Activated T-cell treated with anti-CD3 and anti-CD28 coated beads, Interleukin-2, amount 50 U/mL, for 24 hours (primary cell): ENCODE data around the gene BLOC1S4.
A peak's percentile ranks its signal among the peaks of the same experiment; 100 is the strongest.
"Not testable (repeated sequence)": the region's sequence is repeated elsewhere in the genome, so short reads cannot be mapped to it uniquely, and the experiment has no call there.

Experiments
- DNase-seq: peaks from one replicate; pipeline ENCODE4 v3.0.0-alpha.2; 2020
- H3K27ac Mint-ChIP-seq: 2 replicates; pipeline ENCODE4 v1.8.0; 2020; ENCODE audit warnings: mild to moderate bottlenecking, mixed read lengths
- H3K27me3 Mint-ChIP-seq: 2 replicates; pipeline ENCODE4 v1.8.0; 2020; ENCODE audit warnings: mixed read lengths
- H3K36me3 Mint-ChIP-seq: 2 replicates; pipeline ENCODE4 v1.8.0; 2020; ENCODE audit warnings: low read depth, mixed read lengths
- H3K4me1 Mint-ChIP-seq: 2 replicates; pipeline ENCODE4 v1.8.0; 2020; ENCODE audit warnings: low read depth, mixed read lengths
- H3K4me3 Mint-ChIP-seq: 2 replicates; pipeline ENCODE4 v1.8.0; 2020; ENCODE audit warnings: mild to moderate bottlenecking, moderate library complexity, mixed read lengths
- H3K9me3 Mint-ChIP-seq: 2 replicates; pipeline ENCODE4 v1.8.0; 2020; ENCODE audit warnings: mixed read lengths

Gene BLOC1S4

GRCh38 chr4:6716018-6716911, at the start of gene BLOC1S4:
BLOC1S4 (plus strand) TSS chr4:6716174; CDS start chr4:6716210, 36 bp downstream.
- peak within 1 kb of the TSS; percentile 96 for H3K27ac Mint-ChIP-seq
- no peaks in the 10 kb centered on the region for H3K9me3 Mint-ChIP-seq
- H3K36me3 Mint-ChIP-seq, result peaks cover 24% of the 10 kb centered on the region
- no peaks in the 10 kb centered on the region for H3K27me3 Mint-ChIP-seq
- peak; percentile 91 for DNase-seq
- peak within 1 kb of the TSS; percentile 91 for H3K4me3 Mint-ChIP-seq
- H3K4me1 Mint-ChIP-seq, result peaks cover 30% of the 10 kb centered on the region

GRCh38 chr4:6668391-6668790, 47.6 kb upstream of the BLOC1S4 start:
- no peaks in the 10 kb centered on the region for H3K9me3 Mint-ChIP-seq
- H3K4me3 Mint-ChIP-seq, result no peak overlapping the region
- peaks cover 8% of the 10 kb centered on the region for H3K4me1 Mint-ChIP-seq
- H3K27me3 Mint-ChIP-seq, result peaks cover 7% of the 10 kb centered on the region
- H3K27ac Mint-ChIP-seq, result no peak overlapping the region
- peaks cover 1% of the 10 kb centered on the region for H3K36me3 Mint-ChIP-seq
- DNase-seq, result no peak

- Mint-ChIP-seq H3K36me3 (peaks cover 28% of the 10 kb centered on the region), H3K4me3 (no peak overlapping the region), H3K27ac (peak overlapping the region; percentile 22)
Observed at GRCh38 chr4:6671648-6672047, 44.3 kb upstream of the BLOC1S4 start.

DNA sequence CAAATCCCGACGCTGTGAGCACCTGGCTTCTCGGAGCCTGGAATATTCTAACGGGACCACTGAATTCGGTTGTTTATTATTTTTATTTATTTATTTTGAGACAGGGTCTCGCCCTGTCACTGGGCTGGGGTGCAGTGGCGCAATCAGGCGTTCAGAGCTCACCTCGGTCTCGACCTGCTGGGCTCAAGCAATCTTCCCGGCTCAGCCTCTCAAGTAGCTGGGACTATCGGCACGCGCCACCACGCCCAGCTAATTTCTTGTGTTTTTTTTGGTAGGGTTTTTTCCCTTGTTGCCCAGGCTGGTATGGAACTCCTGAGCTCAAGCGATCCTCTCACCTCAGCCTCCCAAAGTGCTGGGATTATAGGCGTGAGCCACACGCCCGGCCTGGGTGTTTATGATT, 43.8 kb upstream of the BLOC1S4 start:
- Mint-ChIP-seq H3K4me3 (no peak overlapping the region), H3K9me3 (no peaks in the 10 kb centered on the region), H3K27me3 (no peaks in the 10 kb centered on the region)

More at GRCh38 chr4:6671648-6672047, 44.3 kb upstream of the BLOC1S4 start:
- H3K4me1 Mint-ChIP-seq, result peaks cover 26% of the 10 kb centered on the region
- no peaks in the 10 kb centered on the region for H3K27me3 Mint-ChIP-seq
- H3K9me3 Mint-ChIP-seq, result no peaks in the 10 kb centered on the region
- no peak for DNase-seq

DNA sequence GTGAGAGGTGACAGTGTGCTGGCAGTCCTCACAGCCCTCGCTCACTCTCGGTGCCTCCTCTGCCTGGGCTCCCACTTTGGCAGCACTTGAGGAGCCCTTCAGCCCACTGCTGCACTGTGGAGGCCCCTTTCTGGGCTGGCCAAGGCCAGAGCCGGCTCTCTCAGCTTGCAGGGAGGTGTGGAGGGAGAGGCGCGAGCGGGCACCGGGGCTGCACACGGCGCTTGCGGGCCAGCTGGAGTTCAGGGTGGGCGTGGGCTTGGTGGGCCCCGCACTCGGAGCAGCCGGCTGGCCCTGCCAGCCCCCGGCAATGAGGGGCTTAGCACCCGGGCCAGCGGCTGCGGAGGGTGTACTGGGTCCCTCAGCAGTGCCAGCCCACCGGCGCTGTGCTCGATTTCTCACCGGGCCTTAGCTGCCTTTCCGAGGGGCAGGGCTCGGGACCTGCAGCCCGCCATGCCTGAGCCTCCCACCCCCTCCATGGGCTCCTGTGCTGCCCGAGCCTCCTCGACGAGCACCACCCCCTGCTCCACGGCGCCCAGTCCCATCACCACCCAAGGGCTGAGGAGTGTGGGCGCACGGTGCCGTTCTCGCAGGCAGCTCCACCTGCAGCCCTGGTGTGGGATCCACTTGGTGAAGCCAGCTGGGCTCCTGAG, 43.3 kb upstream of the BLOC1S4 start:
- not testable (repeated sequence) for DNase-seq, H3K27me3 Mint-ChIP-seq, H3K9me3 Mint-ChIP-seq
- Mint-ChIP-seq H3K27ac (peak overlapping the region; percentile 98), H3K4me3 (peak overlapping the region; percentile 82), H3K4me1 (peaks cover 37% of the 10 kb centered on the region), H3K36me3 (peaks cover 38% of the 10 kb centered on the region)

More for the DNA sequence above, 43.8 kb upstream of the BLOC1S4 start:
- DNase-seq, result no peak
- Mint-ChIP-seq H3K27ac (no peak overlapping the region), H3K4me1 (peaks cover 31% of the 10 kb centered on the region), H3K36me3 (peaks cover 33% of the 10 kb centered on the region)

DNA sequence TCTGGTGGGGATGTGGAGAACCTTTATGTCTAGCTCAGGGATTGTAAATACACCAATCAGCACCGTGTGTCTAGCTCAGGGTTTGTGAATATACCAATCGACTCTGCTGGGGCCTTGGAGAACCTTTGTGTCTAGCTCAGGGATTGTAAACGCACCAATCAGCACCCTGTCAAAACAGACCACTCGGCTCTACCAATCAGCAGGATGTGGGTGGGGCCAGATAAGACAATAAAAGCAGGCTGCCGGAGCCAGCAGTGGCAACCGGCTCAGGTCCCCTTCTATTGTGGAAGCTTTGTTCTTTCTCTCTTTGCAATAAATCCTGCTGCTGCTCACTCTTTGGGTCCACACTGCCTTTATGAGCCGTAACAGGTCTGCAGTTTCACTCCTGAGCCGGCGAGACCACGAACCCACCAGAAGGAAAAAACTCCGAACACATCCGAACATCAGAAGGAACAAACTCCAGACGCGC, 42.7 kb upstream of the BLOC1S4 start:
- DNase-seq, H3K9me3 Mint-ChIP-seq, H3K27me3 Mint-ChIP-seq: not testable (repeated sequence)
- H3K36me3 Mint-ChIP-seq, result peaks cover 42% of the 10 kb centered on the region
- H3K4me1 Mint-ChIP-seq, result peaks cover 39% of the 10 kb centered on the region
- peak overlapping the region; percentile 82 for H3K4me3 Mint-ChIP-seq
- peak overlapping the region; percentile 98 for H3K27ac Mint-ChIP-seq

DNA sequence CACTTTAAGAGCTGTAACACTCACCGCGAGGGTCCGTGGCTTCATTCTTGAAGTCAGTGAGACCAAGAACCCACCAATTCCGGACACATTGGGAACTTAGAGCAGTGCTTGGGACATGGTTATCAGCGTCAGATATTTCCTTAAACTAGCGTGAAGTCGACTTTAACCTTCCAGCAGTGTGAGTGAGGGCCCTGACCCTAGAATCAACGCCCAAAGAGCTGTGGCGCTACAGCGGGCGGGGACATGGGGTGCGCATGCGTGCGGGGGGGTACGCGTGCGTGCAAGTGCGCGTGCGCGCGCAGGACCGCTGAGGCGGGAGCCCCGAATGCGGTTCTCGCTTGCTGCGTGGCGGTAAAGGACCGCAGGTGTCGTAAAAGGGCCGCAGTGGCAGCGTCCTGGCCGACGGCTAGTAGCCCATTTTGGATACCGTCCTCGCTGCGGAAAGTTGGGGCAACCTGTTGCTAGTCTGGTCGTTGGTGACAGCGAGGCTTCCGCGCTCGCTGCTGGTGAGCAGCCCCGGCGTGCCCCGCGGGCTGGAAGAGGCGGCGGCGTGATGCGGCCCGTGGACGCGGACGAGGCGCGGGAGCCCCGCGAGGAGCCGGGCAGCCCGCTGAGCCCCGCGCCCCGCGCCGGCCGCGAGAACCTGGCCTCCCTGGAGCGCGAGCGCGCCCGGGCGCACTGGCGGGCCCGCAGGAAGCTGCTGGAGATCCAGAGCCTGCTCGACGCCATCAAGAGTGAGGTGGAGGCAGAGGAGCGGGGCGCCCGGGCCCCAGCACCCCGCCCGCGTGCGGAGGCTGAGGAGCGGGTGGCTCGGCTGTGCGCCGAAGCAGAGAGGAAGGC, 42.1 kb upstream of the BLOC1S4 start:
- H3K9me3 Mint-ChIP-seq, result no peaks in the 10 kb centered on the region
- H3K27me3 Mint-ChIP-seq, result no peaks in the 10 kb centered on the region
- peak overlapping the region; percentile 82 for H3K4me3 Mint-ChIP-seq
- DNase-seq, result peak; percentile 92
- H3K27ac Mint-ChIP-seq, result peak overlapping the region; percentile 98
- H3K36me3 Mint-ChIP-seq, result peaks cover 48% of the 10 kb centered on the region
- H3K4me1 Mint-ChIP-seq, result peaks cover 46% of the 10 kb centered on the region

DNA sequence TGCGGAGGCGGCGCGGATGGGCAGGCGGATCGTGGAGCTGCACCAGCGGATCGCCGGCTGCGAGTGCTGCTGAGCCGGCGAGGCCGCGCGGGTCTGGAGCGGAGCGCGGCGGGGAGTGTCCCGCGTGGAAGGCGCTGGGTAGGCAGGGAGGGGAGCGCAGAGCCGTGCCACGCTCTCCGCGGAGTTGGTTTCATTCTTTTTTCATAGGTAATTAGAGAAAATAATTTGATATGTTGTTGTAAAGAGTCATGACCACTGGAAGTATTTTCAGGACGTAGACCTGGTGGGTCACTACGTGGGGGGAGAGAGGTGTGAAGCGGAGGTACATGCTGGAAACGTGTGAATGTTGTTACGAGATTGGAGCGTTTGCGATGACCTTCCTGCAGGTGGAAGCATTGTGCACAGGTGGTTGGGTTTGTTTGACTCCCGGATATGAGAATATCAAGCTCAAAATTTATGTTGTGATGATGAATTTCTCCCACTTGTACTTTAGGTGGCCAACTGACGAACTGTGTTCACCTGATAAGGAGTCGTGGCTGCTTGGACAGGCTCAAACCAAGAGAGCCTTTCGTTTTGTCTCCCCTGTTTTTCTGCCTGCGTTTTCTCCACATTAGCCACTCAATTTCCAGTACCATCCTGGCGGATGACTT, 41.3 kb upstream of the BLOC1S4 start:
- H3K27me3 Mint-ChIP-seq, result no peaks in the 10 kb centered on the region
- peak overlapping the region; percentile 98 for H3K27ac Mint-ChIP-seq
- H3K36me3 Mint-ChIP-seq, result peaks cover 56% of the 10 kb centered on the region
- no peaks in the 10 kb centered on the region for H3K9me3 Mint-ChIP-seq
- peaks cover 50% of the 10 kb centered on the region for H3K4me1 Mint-ChIP-seq
- DNase-seq, result peak; percentile 64
- H3K4me3 Mint-ChIP-seq, result peak overlapping the region; percentile 82

- Mint-ChIP-seq H3K36me3 (peaks cover 74% of the 10 kb centered on the region), H3K4me1 (peaks cover 56% of the 10 kb centered on the region)
- DNase-seq, result no peak
Observed at GRCh38 chr4:6676722-6677558, 39.0 kb upstream of the BLOC1S4 start.

GRCh38 chr4:6680372-6681034, 35.5 kb upstream of the BLOC1S4 start:
- no peaks in the 10 kb centered on the region for H3K9me3 Mint-ChIP-seq
- no peak overlapping the region for H3K4me3 Mint-ChIP-seq
- no peak overlapping the region for H3K27ac Mint-ChIP-seq
- peaks cover 61% of the 10 kb centered on the region for H3K36me3 Mint-ChIP-seq
- no peak for DNase-seq
- peaks cover 41% of the 10 kb centered on the region for H3K4me1 Mint-ChIP-seq
- no peaks in the 10 kb centered on the region for H3K27me3 Mint-ChIP-seq

More at GRCh38 chr4:6676722-6677558, 39.0 kb upstream of the BLOC1S4 start:
- H3K27ac Mint-ChIP-seq, result peak overlapping the region; percentile 98
- no peaks in the 10 kb centered on the region for H3K9me3 Mint-ChIP-seq
- H3K4me3 Mint-ChIP-seq, result peak overlapping the region; percentile 82
- no peaks in the 10 kb centered on the region for H3K27me3 Mint-ChIP-seq

DNA sequence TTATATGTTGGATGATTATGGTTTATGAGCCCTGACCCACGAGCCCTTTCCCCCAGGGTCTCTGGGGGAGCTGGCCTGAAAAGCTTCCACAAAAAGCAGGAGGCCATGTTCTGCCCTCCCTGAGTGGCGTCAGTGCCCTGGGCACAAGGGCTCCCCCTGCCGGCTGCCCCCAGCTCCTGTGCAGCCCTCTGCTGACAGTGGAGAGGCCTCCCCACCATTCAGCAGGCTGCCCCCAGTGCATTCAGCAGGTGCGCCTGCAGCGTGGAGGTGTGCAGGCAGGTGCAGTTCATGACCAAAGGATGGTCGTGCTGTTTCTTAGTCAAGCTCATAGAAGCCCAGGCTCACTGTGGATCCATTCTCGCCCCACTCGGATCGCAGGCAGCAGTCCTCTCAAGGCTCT, 34.8 kb upstream of the BLOC1S4 start:
- no peaks in the 10 kb centered on the region for H3K27me3 Mint-ChIP-seq
- no peak overlapping the region for H3K27ac Mint-ChIP-seq
- H3K4me3 Mint-ChIP-seq, result no peak overlapping the region
- peaks cover 35% of the 10 kb centered on the region for H3K4me1 Mint-ChIP-seq
- peaks cover 54% of the 10 kb centered on the region for H3K36me3 Mint-ChIP-seq
- H3K9me3 Mint-ChIP-seq, result no peaks in the 10 kb centered on the region
- no peak for DNase-seq

DNA sequence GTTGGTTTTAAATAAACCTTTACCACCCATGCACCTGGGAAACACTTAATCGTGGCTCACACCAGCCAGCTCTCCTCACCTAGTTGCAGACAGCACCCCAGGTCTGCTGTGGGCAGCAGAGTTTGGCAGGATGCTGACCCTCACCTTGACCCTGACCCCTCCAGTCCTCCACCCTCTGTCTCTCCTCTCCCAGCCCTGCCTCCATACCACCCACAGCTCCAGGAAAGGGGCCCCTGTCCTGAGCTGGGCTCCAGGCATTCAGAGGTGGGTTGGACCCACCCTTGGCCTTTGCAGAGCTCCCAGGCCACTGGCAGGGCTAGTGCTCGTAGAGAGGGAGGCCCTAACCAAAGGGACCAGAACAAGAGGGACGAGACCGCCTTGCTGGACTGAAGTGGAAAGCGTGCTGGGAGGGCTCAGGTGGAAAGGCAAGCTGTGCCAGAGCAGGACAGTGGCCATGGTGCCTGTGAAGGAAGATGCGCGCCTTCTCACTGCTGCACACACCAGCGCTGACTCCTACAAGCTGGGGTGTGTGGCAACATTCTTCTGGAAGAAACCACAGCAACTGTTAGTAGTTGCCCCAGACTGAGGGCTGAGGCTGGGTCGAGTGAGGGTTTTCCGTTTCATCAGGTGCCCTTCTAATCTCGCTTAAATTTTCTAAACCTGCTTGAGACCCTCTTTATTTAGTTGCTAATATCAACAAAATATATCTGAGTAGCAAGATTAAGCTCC, 32.9 kb upstream of the BLOC1S4 start:
- no peaks in the 10 kb centered on the region for H3K27me3 Mint-ChIP-seq
- DNase-seq, result no peak
- no peak overlapping the region for H3K4me3 Mint-ChIP-seq
- H3K9me3 Mint-ChIP-seq, result no peaks in the 10 kb centered on the region
- H3K4me1 Mint-ChIP-seq, result peaks cover 29% of the 10 kb centered on the region
- H3K27ac Mint-ChIP-seq, result no peak overlapping the region
- peaks cover 37% of the 10 kb centered on the region for H3K36me3 Mint-ChIP-seq
